Sigmoid colon (tissue), 4 donors: ENCODE measurements around the gene ERP27.

Experiments
- CTCF ChIP-seq, 4 experiments: fragments of 450-650 bp in 3 of 4; fragments of 200-600 bp in 1 of 4; IDR thresholded peaks; one replicate each; pipeline ENCODE4 v1.5.1; 2016 to 2019; ENCODE audit warnings: antibody characterized with exemption in 4 of 4, mild to moderate bottlenecking in 3 of 4, moderate library complexity in 2 of 4
- EP300 ChIP-seq, 4 donors: sonication (generic); formaldehyde crosslinking; IDR thresholded peaks; one replicate each; pipeline ENCODE4 v1.6.1; 2017; ENCODE audit warnings: antibody characterized with exemption in 4 of 4

GRCh38 chr12:14954269-14954668, 15.9 kb upstream of the ERP27 start:
- TF ChIP-seq CTCF (IDR thresholded peaks at IDR 0.05) (no peak), EP300 (IDR thresholded peaks at IDR 0.05) (no peak)
